Femur (tissue), 1 donor: ENCODE data around the gene CENPP.
"Not testable (repeated sequence)": the region's sequence is repeated elsewhere in the genome, so short reads cannot be mapped to it uniquely, and the experiment has no call there.

Source experiments
- DNase-seq: peaks from one replicate; pipeline ENCODE4 v3.0.0-alpha.2; 2017

Gene CENPP

DNA sequence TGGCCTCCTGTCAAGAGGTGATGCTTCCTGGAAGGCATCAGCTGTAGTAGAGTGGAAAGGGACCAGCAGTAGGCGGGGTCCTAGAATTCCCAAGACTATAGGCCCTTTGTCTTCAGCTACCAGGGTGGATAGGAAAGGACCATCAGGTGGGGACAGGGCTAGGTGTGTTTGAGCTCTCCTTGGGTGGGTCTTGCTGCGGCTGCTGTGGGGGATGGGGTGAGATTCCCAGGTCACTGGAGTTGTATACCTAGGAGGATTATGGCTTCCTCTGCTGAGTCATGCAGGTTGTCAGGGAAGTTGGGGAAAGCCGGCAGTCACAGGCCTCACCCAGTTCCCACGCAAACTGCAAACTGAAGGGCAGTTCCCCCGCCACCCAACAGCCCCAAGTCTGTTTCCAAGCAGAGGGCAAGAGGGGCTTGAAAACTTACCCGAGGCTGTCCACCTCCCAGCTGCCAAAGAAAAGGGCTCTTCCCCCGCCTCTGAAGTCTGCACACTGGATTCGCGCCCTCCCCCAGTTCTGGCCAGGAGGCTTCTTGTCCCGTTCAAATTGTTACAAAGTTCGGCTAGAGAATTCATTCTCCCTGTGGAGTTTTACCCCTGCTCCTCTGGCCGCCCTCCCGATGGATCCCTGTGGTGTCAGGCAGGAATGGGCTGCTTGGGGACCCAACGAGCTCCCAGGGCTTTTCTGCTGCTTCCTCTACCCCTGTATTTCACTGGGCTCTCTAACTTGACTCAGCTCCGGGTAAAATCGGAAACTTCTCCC lies 233.0 kb downstream of the CENPP start:
- no peak for DNase-seq

DNA sequence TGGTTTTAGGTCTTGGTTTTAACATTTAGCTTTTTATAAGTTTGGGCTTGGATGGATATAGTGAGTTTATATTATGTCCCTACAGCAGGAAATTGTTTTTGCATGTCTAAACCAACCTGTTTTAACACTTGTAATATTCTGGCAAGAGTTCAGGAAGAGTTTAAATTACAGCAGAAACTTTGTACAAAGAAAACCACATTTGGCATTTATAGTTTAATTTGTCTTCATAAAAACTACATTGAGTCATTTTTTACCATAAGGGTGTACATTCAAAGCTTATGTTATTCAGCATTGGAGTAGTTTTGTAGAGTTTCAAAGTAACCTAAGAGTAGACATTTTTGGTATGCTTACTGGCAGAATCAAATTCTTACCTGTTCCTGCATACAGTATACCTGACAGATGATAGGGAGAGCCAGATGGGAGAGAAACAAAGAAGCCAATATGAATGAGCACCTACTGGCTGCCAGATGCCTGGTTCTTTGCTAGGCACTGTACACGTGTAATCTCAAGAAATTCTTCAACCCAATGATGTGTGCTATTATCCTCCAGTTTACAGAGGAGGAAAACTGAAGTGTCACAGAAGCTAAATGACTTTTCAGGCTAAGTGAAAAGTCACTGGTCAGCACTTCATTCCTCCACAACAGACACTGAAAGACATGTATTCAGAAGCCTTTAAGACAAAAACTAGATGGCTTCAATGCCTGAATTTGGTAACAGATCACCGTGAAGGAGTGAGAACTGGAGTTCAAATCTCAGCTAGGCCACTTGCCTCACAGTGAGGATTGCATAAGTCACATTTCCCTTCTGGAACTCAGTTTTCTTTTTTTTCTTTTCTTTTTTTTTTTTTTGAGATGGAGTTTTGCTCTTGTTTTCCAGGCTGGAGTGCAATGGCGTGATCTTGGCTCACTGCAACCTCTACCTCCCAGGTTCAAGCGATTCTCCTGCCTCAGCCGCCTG lies 235.9 kb downstream of the CENPP start:
- DNase-seq: no peak

DNA sequence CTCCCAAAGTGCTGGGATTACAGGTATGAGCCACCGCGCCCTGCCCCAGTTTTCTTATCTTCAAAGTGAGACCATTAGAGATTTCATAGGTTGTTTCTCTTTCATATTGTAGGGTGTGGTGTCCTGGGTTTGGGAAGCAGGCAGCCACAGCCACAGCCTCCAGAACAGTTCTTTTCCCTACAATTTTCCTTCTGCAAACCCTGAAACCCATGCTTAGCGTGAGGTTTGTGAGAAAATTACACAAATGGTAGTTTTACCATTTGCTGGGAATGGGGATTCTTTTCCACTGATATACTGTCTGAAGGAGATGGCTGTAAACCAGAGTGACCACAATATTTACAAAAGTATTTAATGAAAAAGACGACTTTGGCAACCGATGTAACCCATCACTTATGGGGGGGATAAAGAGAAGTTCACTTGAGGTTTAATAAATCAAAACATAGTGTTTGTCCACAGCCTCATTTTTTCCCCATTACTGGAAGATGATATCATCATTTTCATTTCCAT lies 236.8 kb downstream of the CENPP start:
- peak; percentile 52 for DNase-seq

DNA sequence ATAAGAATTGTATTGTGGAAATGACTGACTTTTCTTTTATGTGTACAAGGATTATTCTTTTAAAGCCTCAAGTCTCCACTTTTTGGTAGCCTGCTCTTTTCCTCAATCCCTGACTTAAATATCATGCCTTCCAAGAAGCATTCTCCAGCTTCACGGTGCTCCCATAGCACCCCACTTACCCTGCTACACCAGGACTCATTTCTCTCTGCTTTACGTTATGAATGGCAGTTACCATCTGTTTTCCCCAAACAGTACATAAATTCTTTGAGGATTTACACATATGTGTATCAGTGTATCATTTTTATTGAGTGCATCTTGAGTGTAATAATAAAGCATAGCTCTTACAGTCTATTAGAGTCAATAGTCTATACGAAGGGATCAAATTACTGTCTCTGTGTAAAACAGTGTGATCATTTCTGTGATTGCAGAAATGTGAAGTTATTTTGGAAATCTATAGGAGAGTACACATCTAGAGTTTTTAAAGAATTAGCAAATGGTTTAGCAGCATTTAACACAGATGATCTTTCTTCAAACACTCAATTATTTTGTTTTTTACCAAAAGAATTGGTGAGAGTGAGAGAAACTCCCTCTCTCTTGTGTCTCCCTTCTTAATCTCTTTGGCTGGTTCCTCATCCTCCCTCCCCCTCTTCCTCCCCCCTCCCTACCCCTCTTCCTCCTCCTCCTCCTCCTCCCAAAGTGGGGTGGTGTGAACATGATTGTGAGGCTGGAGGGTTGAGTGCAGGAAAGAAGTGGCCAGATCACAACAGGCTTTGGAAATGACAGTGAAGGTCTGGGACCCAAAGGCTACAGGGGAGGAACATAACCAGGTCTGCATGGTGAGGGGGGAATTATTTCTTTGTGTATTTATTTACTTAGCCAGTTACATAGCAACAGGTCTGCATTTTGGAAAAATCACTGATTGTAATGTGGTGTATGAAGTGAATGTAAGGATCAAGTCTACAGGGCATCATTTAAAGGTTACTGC lies 237.7 kb downstream of the CENPP start:
- peak; percentile 40 for DNase-seq

GRCh38 chr9:92564504-92564903 lies 238.8 kb downstream of the CENPP start:
- DNase-seq: no peak

DNA sequence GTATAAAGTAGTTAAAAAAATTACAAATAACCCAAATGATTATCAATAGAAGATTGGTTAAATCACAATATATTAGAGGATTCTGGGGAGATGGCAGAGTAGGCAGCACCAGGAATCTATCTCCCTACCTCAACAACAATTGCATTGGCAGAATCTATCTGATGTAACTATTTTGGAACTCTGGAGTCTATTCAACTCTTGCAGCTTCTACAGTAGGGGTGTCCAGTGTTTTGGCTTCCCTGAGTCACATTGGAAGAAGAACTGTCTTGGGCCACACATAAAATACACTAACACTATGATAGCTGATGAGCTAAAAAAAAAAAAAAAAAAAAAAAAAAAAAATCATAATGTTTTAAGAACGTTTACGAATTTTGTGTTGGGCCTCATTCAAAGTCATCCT lies 239.2 kb downstream of the CENPP start:
- DNase-seq: no peak

DNA sequence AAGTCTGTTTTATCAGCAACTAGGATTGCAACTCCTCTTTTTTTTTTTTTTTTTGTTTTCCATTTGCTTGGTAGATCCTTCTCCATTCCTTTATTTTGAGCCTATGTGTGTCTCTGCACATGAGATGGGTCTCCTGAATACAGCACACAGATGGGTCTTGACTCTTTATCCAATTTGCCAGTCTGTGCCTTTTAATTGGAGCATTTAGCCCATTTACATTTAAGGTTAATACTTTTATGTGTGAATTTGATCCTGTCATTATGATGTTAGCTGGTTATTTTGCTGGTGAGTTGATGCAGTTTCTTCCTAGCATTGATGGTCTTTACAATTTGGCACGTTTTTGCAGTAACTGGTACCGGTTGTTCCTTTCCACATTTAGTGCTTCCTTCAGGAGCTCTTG lies 246.1 kb downstream of the CENPP start:
- not testable (repeated sequence) for DNase-seq

DNA sequence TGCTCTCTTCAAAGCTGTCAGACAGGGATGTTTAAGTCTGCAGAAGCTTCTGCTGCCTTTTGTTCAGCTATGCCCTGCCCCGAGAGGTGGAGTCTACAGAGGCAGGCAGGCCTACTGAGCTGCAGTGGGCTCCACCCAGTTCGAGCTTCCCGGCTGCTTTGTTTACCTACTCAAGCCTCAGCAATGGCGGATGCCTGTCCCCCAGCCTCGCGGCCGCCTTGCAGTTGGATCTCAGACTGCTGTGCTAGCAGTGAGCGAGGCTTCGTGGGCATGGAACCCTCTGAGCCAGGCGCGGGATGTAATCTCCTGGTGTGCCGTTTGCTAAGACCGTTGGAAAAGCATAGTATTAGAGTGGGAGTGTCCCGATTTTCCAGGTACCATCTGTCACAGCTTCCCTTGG lies 247.9 kb downstream of the CENPP start:
- not testable (repeated sequence) for DNase-seq

DNA sequence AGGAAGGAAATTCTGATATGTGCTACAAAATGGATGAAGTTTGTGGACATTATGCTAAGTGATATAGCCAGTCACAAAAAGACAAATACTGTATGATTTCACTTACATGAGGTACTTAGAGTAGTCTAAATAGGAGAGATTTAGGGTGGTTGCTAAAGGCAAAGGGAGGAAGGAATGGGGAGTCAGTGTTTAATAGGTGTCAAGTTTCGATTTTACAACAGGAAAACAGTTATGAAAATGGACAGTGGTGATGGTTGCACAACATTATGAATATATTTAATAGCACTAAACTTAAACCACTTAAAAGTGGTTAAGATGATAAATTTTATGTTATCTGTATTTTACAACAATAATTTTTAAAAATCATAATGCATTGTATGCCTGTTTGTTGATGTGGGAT lies 250.4 kb downstream of the CENPP start:
- DNase-seq: no peak

DNA sequence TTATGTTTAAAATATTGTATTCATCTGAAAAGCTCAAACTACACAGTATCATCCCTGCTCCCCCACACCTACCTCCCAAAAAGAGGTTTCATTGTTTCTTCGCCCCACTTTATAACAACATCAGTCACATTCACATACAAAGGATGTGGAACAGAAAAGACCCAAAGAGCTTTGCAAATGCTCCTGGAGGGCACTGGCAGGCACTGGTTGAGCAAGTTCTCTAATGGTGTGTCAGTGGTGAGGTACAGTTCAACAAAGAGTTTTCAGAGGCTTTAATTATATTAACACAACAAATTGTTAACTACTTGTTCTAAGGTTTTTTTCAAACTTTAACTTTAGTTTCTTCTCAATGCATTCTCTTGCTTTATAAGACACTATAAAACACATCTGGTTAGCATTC lies 264.2 kb downstream of the CENPP start:
- no peak for DNase-seq

DNA sequence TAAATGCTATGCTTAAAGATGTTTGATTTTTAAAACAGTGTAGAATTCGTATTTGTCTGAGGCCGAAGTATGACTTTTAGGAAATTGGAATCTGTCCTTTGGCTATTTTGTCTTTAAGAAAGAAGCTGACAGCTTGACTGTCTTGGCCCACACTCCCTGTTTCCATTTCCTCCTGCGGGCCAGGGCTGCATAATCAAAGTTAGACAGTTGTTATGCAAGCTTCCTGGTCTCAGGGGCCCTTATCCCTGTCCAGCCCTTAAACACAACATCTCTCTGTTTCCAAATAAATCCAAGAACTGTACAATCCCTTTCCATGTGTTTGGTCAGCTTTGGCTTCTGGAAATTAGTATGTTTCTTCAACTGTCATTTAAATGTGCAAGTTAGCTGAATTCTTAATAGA lies 264.6 kb downstream of the CENPP start:
- DNase-seq: peak; percentile 93

- no peak for DNase-seq
Measured at GRCh38 chr9:92592537-92592936, 266.8 kb downstream of the CENPP start.

DNA sequence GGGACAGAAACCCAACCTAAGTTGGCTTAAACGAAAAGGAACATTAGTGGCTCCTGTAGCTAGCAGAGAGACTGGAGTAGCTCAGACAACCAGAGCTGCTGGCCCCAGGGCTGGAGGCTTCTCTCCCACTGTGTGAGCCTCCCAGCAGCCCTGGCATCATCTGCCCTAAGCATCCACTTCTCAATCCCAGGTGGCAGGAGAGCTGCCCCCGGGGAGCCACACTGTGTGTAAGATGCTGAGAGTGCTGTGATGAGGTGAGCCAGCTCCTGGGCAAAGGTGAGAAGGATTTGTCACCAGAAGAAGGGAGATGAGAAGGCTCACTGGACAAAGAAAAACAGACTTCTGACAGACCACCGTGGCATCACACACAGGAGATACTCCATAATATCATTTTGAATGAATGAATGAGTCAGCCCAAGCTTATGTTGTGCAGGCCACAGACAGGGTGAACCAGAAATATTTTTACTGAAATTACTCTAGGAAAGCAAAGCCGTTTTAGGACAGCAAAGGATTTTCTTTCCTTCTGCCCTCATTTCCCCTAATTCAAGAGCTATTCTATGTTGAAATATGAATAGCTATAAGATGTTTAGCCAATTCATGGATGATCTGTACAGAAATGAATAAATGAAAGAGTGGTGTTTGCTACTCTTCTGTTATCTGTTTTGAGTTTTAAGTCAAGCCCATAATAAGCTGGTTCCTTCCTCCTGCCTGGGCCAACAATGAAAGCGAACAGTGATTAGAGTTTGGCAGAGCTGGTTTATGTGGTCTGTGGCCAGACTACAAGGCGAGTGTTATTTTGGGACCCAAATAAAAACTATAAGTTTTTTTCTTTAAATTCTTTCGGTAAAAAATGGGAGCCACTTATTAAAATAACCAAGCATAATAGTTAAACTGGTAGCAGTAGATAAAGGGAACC lies 267.5 kb downstream of the CENPP start:
- peak; percentile 71 for DNase-seq

GRCh38 chr9:92595075-92595474 lies 269.3 kb downstream of the CENPP start:
- not testable (repeated sequence) for DNase-seq

DNA sequence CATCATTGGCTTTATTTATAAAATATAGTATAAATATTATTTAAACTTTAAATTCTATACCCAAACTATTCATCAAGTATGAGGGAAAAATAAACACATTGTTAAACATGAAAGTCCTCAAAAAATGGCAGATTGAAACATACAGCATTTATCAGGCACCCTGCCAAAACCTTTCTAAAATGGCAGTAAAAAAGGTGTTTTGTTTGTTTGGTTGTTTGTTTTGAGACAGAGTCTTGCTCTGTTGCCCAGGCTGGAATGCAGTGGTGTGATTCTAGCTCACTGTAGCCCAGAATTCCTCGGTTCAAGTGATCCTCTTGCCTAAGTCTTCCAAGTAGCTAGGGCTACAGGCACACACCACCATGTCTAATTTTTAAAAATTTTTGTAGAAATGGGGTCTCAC lies 270.2 kb downstream of the CENPP start:
- no peak for DNase-seq

- DNase-seq: no peak
Measured at GRCh38 chr9:92598382-92598781, 272.6 kb downstream of the CENPP start.

GRCh38 chr9:92599938-92600461 lies 274.2 kb downstream of the CENPP start:
- no peak for DNase-seq

- DNase-seq: peak; percentile 84
Measured at GRCh38 chr9:92600462-92601261, 274.9 kb downstream of the CENPP start.

GRCh38 chr9:92601451-92601850 lies 275.7 kb downstream of the CENPP start:
- no peak for DNase-seq

GRCh38 chr9:92602413-92602812 lies 276.7 kb downstream of the CENPP start:
- DNase-seq: no peak
